NCI-H146 (cell line): ENCODE data around the gene MICU1.
A peak's percentile ranks its signal among the peaks of the same experiment; 100 is the strongest.
"Not testable (repeated sequence)": the region's sequence is repeated elsewhere in the genome, so short reads cannot be mapped to it uniquely, and the experiment has no call there.

Experiments
- DNase-seq: peaks from one replicate; lab custom pipeline; 2025; lab: John Stamatoyannopoulos, UW

The MICU1 gene

GRCh38 chr10:72346117-72346516, 279.8 kb downstream of the MICU1 start:
- not testable (repeated sequence) for DNase-seq

DNA sequence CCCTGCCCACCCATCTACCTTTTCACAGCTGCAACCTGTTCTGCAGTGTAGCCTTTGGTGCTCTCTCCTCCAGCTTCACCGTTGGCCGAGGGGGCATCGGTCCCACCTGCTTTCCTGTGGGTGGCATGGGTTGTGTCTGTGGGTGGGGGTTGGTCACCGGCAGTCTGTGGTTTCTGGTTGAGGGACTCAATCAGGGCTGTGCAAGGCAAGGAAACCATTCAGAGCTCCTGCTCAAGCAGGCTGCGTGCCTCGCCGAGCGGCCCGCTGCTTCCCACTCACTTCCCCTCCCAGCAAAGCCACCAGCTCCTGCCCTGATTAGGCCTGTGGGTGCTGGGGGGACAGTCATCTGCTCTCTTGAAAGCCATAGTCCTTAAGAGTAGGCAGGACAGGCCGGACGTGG, 280.9 kb downstream of the MICU1 start:
- DNase-seq = no peak

GRCh38 chr10:72342911-72343310, 283.0 kb downstream of the MICU1 start:
- DNase-seq = no peak

DNA sequence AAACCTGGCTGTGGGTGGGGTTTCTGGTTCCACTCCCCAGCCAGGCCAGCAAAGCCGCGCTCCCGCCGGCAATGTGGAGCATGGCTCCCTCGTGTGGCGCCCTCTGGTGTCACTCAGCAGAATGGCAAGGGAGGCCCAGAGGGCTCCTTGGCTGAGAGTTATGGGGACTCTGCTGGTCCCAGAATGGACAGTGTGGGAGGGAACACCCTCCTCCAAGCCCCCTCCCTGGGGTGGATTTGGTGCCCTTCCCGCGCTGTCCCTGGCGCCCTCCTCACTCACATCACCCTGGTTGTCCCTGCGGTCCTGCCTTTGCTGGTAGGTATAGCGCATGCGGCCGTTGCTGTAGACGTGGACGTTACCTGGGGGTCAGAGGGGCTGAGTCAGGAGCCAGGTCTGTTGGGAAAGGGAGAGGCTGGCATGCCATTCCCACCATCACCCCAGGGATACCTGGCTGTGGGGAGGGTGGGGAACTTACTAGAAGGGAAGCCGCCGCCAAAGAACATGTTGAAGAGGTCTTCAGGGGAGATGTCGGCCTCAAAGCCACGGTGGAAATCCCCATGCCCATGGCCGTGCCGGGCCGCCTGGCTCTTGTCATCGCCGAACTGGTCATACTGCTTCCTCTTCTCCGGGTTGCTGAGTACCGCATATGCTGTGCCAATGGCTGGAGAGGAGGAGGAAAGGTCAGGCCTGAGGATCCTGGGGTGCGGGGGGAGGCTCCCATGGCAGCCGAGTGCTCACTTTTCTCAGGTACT, 285.2 kb downstream of the MICU1 start:
- peak; percentile 43 for DNase-seq

DNA sequence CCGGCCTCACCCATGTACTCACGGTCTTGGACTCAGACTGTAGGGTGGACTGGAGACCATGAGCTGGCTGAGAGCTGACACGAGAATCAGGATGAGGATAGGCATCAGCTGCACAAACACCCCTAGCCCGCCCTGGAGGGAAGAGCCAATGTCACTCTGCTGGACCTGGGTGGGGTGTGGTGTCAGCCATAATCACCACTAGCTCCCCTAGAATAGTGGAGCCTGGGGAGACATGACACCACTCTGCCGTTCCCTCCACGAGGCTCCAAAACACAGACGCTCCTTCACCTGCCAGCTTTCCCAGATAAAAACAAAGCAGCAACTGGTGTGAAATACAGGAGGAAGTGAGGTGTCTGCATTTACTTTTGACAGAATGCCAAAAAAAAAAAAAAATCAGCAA, 287.7 kb downstream of the MICU1 start:
- DNase-seq = no peak

- no peak for DNase-seq
Observed at GRCh38 chr10:72337722-72338121, 288.2 kb downstream of the MICU1 start.

- DNase-seq = peak; percentile 46
Observed at GRCh38 chr10:72337039-72337629, 288.7 kb downstream of the MICU1 start.

DNA sequence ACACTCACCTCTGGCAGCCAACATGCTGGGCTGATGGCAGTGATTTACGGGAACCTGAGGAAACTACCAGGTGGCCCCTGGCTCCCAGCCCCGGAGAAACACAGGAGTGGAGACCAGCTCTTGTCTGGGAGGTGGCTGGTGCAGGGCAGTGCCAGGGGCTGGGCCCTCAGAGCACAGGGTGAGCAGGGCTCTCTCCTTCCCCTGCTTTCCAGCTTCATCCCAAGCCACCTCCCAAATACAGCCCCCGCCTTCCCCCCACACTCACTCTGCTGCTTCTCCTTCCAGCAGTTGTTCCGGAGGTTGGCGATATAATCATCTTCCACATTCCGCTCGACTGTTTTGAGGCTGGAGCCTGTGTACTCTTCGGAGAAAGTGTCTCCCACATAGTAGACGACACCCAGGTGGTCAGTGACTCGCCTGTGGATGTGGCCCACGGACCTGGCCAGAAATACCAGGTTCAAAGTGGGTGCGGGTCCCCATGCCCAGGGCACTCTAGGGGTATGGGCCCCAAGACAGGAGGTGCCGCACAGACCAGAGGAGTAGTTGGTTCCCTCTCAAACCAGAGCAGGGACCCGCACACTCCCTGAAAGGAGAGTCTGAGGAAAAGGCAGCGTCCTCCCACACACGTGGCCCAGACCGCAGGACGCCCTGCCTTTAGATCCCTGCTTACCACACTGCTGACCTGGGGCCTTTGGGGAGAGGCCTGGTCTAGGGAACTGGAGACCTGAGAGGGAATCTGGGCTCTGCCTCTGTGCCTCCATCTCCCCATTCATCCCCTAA, 289.4 kb downstream of the MICU1 start:
- DNase-seq = no peak

DNA sequence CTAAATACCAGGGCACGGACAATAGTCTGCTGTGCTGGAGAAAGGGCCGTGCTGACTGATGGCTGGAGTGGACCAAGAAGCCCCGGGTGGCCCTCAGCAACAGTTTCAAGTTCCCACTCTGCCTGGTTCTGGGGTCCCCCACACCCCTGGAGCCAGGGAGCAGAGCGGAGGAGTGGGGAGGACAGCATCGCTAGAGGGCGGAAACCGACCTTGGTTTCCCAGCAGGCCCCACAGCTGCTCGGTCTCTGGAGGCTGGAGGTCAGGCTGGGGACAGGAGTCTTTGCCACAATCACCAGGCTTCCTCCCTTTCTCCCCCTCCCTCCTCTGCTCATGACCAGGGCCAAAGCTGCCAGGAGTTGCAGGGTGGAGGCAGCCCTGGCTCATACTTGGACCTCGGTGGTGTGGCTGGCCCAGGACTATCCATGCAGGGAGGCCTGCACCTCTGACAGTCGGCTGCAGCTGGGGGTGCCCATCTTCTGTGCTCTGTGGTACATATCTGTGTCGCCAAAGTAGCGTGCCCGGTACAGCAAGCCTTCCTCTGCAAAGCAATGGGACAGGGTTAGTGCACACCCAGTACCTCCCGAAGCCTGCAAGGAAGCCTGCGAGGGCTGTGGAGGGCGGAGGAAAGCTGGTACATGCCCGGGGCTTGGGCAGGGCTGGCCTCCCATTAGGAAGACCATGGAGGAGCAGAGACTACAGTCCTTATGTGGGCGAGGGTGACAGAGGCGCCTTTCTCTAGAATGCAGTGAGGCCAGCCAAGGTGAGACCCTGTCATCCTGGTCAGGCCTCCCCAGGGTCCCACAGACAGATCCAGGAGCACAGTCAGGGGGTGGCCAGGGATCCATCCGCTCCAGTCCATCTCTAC, 290.3 kb downstream of the MICU1 start:
- no peak for DNase-seq

DNA sequence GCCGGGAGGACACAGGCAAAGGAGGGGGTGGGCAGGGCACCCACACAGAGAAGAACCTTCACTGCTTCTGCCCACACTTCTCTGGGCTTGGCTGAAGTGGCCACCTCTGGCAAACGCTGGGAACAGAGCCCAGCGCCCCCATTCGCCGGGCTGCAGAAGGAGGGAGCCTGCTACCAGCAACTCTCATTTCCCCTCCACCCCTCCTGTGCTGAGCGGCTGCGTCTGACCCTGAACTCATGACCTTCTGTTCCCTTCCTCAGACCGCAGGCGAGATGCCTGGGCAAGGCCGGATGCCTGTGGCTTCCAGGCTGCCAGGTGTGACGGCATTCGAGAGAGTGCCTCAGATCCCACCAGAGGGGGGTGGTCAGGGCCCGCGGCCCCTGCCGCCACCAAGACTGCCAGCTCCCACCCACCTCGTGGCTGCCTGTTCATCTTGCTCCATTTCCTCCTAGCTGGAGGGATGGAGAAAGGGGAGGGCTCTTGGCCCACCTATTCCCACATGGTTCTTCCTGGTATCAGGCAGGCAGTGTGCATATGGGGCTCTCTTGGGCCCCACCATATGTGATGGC, 291.0 kb downstream of the MICU1 start:
- DNase-seq = no peak

- DNase-seq = peak; percentile 84
Observed at GRCh38 chr10:72334196-72334824, 291.6 kb downstream of the MICU1 start.

- no peak for DNase-seq
Observed at GRCh38 chr10:72333112-72334015, 292.5 kb downstream of the MICU1 start.

DNA sequence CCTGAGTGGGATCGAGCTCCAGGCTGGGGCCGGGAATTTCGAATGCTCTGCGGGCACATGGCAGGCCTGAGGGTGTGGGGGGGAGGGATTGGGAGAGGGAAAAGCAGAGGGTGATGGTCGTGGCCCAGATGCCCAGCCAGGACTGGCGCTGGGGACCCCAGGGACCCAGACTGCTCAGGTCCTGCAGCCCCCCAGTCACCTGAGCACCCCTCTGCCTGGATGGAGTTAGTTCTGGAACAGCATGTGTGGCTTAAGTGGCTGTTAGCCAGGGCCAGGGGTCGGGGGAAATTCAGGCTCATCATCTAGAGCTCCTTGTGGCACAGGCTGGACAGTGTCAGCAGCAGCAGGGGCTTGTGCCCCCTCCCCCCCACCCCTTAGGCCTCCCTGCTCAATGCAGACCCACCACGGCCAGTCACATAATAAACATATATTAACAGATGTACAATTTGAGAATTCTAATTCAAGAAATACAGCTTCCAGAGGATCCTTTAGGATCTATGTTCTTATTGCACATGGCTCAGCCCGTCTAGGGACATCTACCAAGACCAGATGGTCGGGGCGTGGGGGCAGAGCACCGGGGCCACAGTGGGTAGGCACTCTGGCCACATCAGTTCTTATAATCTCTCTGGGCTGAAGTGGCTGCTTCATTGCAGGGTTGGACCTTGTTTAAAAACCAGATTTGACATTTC, 293.3 kb downstream of the MICU1 start:
- no peak for DNase-seq

GRCh38 chr10:72331575-72332422, 294.1 kb downstream of the MICU1 start:
- DNase-seq = peak; percentile 99

DNA sequence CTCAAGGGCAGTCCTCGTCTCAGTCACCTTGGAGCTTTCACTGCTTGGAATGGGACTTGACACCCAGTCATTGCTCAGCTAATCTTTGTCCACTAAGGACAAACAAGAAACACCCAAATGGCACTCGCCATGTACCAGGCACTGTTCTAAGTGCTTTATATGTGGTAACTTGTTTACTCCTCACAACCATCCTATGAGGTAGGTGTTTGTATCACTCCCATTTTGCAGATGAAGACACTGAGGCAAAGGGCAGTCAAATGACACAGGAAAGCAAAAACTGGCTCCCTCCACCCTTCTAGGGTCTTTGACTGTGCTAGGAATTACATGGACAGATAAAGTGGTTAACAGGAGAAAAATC, 295.8 kb downstream of the MICU1 start:
- DNase-seq = no peak

DNA sequence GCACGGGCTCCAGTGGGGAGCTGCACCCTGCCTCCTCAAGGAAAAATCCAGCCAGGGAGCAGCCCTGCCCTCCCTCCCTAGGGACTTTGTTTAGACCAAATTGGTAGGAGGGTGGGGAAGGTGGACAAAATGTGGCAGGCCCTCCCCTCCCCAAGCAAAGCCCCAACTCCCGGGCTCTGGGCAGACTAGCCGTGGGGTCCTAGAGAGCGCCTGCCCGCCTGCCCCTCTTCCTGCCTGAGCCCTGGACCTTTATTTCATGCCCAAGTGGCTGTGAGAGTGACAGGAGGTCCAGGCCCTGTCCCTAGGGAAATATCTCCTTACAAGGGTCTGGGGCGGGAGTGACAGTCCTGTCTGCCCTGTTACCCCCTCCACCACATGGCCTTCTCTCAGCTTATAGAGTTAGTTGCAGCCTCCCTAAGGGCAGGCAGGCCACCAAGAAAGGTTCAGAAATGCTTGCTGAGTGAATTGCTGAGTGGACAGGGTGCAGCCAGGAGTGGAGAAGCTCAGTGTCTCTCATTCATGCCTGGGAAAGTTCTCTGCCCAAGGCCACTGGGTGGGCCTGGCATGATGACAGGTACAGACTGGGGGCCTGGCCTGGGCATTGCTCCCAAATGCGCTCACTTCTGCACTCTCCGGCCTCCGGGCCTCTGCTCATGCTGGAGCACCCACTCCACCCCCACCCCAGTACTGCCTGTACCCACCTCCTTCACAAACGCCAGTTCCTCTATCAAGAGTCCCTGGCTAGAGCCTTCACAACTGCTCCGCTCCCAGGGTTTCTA, 296.4 kb downstream of the MICU1 start:
- DNase-seq = no peak

- no peak for DNase-seq
Observed at GRCh38 chr10:72328829-72329204, 297.1 kb downstream of the MICU1 start.
